Activated T-helper 9 cell treated with anti-CD3 and anti-CD28 coated beads, Interleukin-2, amount 50 U/mL, for 16 hours (primary cell): ENCODE data around the gene CD7.

Source experiments
- DNase-seq: peaks from one replicate; pipeline ENCODE4 v3.0.0-alpha.2; 2020; ENCODE audit warnings: low read depth

The CD7 gene

DNA sequence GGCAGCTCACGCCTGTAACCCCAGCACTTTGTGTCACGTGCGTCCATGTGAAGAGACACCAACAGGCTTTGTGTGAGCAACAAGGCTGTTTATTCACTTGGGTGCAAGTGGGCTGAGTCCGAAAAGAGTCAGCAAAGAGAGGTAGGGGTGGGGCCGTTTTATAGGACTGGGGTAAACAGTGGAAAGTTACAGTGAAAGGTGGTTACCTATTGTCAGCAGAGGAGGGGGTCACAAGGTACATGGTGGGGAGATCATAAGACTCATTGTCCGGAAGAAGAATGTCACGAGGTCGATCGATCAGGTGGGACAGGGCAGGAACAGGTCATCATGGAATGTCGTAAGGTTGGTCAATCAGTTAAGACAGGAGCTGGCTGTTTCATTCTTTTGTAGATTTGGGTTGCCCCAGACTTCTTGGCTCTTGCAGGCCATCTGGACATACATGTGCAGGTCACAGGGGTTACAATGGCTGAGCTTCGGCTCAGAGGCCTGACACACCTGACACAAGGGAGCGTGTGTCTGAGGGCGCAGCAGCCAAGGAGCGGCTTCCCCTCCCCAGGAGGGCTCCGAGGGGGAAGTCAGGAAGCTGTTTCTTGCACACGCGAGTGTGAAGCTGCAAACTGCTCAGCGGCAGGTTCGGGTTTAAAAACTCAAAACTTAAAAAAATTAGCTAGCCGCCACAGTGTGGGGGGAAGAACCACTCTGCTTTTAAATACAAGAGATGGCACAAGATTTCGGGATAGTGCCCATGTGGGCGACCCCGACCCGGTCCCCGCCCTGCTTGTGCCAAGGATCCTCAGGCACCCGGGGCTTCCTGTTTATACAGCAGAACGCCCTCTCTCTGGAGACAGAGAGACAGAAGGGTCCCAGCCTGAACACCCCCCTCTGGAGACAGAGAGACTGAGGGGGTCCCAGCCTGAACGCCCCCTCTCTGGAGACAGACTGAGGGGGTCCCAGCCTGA, 29.2 kb upstream of the CD7 start:
- no peak for DNase-seq

DNA sequence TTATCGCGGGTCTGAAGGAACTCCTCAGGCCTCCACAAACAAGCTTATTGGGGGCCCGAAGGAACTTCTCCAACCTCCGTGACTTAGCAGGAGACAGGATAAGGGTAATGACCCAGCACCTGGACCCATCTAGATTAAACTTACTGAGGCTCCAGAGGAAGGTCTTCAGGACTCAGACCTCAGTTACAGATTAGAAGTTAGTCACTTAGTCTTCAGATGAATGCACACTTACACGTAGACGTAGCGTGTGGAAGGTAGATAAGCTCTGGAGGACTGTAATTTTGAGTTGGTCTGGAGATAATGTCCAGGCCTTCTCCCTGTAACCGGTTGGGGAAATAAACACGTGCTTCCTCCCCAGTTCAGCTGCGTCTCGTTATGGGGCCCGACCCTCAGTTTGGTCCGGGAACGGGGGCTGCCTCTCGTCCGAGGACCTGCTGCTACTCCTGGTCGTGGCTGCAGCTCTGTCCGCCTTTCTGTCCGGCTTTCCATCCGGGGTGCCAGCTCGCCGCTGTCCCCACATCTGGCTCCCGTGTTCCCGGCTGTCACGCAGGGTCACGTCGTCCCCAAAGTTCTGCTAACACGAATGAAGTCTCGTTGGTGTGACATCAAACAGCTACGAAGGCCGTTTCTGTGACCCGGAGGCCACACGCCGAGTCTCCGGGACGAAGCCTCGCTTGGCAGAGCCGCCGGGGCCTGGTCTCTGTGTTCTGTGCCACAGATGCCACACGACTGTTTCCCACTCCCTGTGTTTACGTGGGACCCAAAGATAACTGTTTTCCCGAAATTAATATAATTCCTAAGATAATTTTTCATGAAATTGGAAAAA, 28.0 kb upstream of the CD7 start:
- DNase-seq = no peak

DNA sequence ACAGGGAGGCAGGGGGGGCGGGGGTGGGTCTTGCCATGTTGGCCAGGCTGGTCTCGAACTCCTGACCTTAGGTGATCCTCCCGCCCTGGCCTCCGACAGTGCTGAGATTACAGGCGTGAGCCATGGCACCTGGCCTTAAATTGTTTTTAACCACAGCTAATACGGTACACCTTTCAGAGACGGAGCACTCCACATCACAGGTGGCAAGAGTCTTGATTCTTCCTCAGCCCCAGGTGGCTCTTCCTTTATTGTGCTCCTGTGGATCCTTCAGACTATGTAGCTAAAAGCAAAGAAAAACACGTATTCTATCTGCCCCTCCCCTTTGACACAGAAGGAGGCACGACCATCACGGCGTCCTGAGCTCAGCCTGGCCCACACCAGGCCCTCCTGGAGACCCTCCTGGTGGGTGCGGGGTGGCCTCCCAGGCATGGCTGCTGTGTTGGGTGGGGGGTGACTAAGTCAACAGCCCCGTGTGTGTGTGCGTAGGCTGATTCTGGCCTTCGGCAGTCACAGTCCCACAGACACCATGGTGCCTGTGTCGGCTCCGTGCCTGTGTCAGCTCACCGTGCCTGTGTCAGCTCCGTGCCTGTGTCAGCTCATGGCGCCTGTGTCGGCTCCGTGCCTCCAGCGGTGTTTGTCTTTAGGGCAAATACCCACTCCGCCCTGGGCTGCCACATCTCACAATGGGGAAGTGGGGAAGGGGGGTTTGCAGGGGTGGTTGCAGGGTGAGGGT, 26.9 kb upstream of the CD7 start:
- no peak for DNase-seq

DNA sequence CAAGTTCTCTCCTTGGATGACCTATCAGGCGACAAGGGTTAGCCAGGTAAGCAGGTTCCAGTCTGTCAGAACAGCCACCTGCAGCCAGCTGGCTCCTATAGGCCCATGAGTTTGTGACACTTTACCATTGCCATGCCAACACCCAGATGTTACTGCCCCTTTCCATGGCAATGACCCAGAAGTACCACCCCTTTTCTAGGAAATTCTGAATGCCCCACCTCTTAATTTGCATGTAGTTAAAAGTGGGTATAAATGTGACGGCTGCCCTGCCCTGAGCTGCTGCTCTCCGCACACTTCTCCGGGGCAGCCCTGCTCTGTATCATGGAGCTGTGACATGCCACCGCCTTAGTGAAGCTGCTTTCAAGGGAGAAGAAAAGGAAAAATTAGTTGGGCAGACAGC, 26.2 kb upstream of the CD7 start:
- DNase-seq = no peak

DNA sequence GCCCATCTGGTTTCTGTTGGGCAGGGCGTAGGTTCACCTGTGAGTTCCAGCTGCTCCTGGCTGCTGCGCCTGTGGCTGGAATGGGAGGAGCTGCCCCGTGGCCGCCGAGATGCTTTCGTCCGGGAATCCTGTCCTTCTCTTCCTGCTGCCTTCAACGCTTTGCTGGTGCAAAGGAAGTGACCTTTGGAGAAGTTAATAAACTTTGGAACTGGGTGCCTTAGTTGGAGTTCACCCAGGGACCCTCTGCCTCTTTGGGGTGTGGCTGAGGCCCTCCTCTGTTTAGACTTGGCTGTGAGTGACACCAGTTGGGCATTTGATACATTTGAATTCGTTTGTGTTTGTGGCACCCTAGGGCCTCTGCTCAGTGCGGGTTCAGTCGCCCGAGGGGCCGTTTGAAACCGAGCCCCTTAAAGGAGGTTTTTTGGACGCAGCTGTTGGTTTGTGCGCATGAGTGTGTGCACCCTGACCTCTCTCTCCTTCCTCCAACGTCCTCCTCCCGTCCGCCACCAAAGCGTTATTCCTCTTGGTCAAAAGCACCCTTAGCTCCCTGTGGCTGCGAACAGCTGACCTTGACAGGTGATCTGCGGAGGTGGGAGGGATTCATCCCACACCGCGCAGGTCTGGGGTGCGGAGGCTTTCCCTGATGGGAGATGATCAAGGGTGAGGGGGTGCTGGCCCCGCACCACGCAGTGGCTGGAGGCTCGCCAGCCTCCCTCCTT, 25.1 kb upstream of the CD7 start:
- no peak for DNase-seq

DNA sequence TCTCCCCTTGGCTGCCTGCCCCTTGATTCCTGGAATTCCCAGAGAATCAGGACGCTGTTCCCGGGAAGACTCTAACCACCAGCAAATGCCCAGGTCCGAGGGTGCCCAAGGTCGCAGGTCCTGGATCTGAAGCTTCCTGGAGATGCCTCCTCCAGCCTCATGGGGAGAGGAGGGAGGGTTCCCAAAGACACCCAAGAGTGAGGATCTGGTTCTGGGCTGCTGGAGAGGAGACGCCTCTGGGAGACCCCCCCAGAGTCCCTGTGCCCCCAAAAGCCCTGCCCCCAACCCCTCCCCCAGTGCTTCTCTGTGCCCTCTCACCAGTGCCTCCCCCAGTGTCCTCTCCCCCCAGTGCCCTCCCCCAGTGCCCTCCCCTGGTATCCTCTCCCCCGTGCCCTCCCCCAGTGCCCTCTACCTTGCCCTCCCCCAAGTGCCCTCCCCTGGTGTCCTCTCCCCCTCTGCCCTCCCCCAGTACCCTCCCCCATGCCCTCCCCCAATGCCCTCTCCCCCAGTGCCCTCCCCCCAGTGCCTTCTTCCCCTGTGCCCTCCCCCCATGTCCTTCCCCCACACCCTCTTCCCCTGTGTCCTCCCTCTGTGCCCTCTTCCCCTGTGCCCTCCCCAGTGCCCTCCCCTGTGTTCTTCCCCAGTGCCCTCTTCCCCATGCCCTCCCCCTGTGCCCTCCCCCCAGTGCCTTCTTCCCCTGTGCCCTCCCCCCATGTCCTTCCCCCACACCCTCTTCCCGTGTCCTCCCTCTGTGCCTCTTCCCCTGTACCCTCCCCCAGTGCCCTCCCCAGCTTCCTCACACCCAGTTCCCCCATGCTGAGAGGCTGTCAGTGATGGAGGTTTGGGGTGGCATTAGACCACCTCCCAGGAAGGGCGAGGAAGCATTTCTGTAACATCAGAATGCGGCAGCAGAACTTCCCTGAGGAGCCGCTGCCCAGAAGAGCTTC, 22.5 kb upstream of the CD7 start:
- no peak for DNase-seq

DNA sequence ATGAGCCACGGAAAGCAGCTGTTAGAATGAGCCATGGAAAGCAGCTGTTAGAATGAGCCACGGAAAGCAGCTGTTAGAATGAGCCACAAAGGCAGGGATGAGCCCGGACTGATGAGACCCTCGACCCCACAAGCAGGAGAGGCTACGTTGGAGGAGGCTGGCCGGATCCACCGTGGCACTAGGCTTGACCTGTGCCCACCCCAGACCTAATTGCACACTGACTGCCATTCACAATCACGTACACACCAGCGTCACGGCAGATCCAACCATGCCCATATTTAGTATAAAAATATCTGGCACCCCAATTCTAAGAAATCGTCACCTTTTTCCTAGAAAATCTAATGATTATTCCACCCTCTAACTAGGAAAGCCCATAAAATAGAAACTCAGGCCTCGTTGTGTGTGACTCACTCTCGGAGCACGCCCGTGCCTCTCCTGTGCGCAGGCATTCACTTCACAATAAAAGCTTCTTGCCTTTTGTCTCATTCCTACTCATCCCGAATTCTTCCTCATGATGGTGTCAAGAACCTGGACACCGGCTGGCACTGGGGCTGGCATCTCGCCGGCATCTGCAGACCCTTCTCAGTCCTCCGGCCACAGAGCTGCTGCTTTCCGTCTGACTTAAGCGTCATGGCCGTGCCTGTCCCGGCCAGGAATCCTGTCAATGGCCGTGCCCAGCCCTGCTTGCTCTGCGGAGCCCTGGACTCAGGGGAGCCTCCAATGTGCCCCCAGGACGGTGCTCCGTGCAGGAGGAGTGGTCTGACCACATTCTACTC, 21.6 kb upstream of the CD7 start:
- no peak for DNase-seq

DNA sequence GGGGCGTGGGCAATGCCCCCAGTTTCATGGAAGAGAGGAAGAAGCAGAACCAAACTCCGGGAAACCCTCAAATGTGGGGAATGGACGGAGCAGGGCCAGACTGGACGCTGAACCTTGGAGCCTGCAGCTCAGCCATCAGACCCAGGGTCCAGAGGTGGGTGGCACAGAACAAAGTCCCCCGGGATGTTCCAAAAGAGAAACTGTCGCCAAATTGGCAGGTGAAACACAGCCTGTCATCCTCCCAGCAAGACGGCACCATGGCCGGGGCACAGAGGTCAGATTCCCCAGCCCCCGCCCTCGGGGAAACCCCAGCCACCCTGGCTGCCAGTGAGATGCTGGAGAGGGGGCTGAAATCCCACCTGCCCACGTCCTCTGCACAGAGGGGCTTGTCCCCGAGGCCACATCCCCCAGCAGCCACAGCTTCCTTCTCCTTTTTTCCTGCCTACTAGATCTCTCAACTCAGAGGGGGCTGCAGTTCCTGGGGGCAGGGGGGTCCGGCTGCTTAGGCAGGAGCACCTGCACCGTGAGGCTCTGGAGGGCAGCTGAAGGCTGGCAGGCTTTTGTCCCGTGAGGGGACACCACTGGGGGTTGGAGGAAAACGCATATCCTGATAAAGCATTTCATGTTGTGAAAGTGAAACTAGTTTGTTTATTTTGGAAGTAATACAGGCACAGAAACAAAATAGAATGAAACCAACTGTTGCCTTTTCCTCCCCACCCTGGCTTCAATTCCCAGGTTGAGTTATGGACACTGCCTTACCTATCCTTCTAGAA, 17.4 kb upstream of the CD7 start:
- DNase-seq = no peak

DNA sequence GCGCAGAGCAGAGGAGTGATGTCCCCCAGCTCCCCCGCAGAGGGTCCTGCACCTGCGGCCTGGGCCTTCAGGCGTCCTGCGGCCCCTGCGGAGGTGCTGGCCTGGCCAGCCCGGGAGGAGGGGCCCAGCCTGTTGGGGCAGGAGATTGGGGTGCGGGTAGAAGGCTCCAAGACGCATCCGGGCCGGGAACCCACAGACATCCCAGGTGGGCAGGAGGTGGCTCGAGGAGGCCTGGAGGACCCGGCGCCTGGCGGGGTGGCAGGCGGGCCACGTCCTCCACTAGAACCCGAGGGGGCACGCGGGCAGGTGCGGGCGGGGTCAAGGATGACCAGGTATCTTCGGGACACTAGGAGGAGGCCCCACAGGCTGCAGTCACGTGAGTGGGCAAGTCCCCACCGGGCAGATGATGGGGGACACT, 16.8 kb upstream of the CD7 start:
- no peak for DNase-seq

DNA sequence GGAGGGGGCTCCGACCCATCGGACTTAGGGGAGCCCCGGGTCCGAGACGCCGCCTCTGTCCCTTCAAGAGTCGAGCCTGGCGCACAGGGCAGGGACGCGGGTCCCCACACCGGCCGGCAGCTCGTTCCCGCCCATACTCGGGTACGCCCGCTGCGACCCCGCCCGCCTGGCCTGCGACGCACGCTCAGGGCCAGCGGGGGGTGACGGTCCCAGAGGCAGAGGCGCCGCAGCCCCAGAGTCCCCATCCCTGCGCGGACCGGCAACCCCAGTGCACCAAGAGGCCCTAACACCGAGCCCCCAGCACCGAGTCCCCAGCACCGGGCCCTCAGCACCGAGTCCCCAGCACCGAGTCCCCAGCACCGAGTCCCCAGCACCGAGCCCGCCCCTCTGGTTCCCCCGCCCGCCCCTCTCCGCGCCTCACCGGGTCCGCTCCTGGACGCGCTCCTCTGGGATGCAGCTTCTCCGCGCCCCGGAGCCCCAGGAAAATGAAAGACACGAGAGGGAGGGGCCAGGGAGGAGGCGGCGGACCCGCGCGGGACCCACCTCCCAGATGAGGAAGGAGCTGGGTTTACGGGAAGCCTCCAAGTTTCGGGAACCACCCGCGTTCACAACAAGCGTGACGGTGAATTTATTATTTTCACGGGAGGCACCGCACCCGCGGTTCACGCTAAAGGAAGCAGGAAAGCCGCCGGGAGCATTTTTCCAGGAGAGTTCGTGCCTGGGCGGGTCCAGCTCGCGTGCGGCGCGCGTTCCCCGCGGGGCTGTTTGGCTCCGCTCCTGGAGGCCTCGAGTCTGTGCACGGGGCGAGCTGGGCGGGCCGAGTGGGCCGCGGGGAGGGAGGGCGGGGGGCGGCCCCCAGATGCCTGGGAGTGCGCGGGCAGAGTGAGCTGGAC, 16.1 kb upstream of the CD7 start, which contains the start of gene SECTM1:
SECTM1 (minus strand) TSS at position 488 of the 893 bp plus-strand sequence. CDS start 6,526 bp downstream, outside the sequence.
- DNase-seq = no peak

DNA sequence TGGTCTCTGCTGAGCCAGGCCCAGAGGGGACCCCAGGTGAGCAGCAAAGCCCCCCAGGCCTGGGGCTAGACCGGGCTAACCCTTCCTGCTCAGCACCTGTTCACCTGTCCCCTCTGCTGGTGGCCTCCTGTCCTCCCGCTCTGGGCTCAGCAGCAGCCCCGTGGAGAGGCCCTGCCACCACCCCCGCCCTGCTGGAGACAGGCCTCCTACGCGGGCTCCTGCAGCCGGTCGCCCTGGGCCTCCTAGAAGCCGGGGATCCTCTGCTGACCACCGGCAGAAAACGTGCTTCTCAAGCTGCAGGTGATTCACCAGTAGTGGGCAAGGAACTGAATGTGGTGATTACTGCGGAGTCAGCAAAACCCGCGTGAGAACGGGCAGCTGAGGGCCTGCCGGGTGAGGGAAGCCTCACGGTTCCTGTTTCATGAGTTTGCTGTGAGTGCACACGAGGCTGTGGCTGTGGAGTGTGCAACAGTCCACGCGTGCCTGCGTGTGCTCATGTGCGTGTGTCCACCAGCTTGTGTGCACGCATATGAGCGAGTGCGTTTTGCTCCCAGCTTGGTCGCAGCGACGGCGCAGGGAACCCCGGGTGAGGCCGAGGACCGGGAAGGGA, 15.4 kb upstream of the CD7 start:
- DNase-seq = no peak

DNA sequence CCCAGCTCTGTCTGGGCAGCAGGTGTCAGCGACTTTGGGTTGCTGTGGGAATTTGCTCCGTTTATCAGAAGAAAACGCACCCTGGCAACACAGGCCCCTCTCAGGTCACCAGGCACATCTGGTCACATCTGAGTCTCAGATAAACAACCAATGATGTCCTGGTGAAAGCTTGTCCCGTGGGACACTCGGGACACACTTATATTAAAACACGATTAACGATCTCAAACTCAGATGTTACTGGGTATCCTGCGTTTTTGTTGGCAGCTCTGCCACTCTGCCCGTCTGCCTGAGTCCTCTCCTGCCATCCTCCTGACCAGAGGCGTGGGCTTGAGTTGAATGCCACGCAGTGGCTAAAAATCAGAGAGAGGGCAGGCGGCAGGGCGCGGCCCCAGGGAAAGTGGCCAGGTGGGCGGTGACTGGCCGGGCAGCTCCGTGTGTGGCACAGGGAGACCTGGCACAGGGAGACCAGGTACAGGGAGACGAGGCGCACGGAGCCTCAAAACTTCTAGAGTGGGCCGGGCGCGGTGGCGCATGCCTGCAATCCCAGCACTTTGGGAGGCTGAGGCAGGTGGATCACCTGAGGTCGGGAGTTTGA, 14.0 kb upstream of the CD7 start:
- no peak for DNase-seq

DNA sequence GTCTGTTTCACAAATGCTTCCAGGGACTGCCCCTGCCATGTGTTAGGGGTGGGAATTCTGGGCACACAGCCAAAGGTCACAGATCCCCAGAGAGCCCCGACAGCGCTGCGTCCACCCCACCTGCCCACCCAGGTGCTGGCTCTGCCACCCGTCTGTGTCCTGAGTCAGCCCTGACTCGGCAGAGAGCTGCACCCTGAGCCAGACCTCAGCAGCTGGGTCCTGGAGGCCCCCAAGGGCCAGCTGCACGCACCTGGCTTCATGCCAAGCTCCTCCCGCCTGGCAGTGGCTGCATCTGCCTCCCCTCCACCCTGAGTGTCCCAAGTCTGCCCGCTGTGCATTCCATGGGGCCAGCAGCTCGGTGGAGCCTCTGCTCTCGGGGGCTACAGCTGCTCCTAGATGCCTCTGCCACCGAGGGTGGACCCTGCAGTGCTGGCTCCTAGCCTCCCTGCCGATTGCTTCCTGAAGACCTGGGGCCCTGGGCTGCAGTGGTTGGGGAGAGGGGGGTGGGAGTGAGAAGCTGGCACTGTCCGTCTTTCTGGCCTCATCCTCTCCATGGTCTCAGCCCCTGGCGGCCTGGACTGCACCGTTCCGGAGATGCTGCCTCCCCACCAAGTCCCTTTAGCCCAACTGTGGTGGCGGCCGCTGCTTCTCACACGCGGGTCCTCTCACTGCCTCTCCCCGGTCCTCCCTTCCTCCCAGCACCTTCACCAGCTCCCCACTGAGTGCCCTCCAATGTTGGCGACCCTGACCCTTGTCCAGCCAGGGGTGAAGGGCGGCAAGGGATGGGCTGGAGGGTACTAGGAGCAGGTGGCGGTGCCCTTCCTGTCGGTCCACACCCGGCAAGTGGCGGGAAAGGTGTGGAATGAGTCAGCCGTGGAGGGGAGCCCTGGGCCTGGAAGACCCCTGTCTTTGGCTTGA, 13.2 kb upstream of the CD7 start:
- DNase-seq = no peak

DNA sequence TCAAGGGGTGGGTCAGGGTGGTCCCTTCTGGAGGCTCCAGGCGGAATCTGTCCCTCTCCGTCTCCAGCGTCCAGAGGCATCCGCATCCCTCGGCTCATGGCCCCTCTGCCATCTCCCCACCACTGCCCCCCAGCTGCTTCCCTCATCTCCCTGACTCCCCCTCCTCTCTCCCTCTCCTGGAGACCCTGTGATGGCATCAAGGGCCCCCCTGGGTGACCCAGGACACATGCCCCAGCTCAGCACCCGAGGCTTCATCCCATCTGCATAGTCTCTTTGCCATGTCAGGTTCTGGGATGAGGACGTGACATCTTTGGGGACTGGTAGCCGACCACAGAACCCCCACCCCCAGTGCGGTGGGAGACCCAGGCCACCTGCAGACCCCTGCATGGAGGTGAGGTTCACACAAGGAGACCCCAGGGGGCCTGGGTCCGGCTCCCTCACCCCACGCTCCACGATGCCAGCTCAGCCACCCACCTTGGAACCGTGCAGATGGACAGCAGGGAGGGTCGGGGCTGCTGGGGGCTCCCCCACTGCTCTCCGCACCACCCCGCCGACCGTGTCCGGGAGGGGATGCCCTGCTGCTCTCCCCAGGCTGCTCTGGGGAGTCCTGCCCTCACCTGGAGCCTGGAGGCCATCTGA, 12.4 kb upstream of the CD7 start:
- no peak for DNase-seq

DNA sequence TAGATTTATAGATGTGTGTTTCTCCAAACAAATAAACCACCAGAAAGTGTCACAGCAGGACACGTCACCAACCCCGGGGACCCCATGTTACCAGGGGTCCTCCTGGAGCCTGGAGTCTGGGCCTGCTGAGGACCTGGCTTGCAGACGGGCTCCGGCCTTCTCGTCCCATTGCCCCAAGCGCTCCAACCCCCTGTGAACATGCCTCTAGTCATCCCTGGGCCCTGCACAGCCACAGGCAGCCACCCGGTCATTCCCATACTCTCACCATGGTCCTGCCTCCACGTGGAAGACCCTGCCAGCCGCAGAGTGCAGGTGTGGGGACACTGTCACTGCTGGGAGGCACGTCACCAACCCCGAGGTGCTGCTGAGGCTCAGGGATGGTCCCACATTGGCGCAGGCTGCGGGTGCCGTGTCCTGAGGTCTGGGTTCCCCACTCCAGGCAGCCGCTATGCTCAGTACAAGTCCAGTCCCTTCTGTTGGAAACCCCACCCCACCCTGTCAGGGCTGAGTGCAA, 11.6 kb upstream of the CD7 start:
- no peak for DNase-seq
